Panc1 (cell line): ENCODE data around the gene PRB3.

Experiments used
- POLR2AphosphoS5 ChIP-seq: IDR thresholded peaks from 2 replicates; pipeline ENCODE4 v1.6.1; 2012; ENCODE audit warnings: mild to moderate bottlenecking, low read depth, low read length, moderate library complexity
- SIN3A ChIP-seq: IDR thresholded peaks from 2 replicates; pipeline ENCODE4 v1.6.1; 2012; ENCODE audit warnings: low read depth, mild to moderate bottlenecking, low read length, moderate library complexity, borderline replicate concordance; ENCODE audit not compliant: insufficient read depth
- TF ChIP-seq, protein P1 (sequence below): fragments of 450-650 bp; IDR thresholded peaks from 2 replicates; pipeline ENCODE4 v1.5.1; 2017; ENCODE audit warnings: mild to moderate bottlenecking
- TF ChIP-seq, protein P2 (sequence below), 2 experiments: IDR thresholded peaks; 2 replicates each; pipeline ENCODE4 v1.6.1; 2011 to 2012; ENCODE audit warnings: low read depth in 2 of 2, control low read depth in 1 of 2, low read length in 1 of 2, mild to moderate bottlenecking in 1 of 2, moderate library complexity in 1 of 2; ENCODE audit not compliant: insufficient read depth in 1 of 2

DNA sequence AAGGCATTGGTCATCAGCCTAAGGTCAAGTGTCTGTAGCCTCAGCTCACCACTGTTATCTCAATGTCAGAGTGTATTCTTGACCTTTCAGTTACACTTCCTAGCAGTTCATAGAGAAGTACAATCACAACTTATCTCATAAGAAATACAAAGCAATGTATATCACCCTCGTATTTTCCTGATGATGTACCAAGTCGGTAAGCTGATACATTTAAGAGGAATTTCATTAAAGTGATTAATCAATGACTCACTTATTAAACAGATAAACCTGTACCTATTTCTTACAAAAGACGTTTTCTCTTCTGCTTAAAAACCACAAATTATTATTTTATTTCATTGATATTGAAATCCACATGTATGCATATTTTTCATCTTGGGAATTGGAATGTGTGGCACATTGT is 3.9 kb upstream of the PRB3 start:
- TF ChIP-seq, protein P1, sequence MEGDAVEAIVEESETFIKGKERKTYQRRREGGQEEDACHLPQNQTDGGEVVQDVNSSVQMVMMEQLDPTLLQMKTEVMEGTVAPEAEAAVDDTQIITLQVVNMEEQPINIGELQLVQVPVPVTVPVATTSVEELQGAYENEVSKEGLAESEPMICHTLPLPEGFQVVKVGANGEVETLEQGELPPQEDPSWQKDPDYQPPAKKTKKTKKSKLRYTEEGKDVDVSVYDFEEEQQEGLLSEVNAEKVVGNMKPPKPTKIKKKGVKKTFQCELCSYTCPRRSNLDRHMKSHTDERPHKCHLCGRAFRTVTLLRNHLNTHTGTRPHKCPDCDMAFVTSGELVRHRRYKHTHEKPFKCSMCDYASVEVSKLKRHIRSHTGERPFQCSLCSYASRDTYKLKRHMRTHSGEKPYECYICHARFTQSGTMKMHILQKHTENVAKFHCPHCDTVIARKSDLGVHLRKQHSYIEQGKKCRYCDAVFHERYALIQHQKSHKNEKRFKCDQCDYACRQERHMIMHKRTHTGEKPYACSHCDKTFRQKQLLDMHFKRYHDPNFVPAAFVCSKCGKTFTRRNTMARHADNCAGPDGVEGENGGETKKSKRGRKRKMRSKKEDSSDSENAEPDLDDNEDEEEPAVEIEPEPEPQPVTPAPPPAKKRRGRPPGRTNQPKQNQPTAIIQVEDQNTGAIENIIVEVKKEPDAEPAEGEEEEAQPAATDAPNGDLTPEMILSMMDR = no peak
- TF ChIP-seq POLR2AphosphoS5 (no peak), SIN3A (no peak)
- TF ChIP-seq, protein P2, sequence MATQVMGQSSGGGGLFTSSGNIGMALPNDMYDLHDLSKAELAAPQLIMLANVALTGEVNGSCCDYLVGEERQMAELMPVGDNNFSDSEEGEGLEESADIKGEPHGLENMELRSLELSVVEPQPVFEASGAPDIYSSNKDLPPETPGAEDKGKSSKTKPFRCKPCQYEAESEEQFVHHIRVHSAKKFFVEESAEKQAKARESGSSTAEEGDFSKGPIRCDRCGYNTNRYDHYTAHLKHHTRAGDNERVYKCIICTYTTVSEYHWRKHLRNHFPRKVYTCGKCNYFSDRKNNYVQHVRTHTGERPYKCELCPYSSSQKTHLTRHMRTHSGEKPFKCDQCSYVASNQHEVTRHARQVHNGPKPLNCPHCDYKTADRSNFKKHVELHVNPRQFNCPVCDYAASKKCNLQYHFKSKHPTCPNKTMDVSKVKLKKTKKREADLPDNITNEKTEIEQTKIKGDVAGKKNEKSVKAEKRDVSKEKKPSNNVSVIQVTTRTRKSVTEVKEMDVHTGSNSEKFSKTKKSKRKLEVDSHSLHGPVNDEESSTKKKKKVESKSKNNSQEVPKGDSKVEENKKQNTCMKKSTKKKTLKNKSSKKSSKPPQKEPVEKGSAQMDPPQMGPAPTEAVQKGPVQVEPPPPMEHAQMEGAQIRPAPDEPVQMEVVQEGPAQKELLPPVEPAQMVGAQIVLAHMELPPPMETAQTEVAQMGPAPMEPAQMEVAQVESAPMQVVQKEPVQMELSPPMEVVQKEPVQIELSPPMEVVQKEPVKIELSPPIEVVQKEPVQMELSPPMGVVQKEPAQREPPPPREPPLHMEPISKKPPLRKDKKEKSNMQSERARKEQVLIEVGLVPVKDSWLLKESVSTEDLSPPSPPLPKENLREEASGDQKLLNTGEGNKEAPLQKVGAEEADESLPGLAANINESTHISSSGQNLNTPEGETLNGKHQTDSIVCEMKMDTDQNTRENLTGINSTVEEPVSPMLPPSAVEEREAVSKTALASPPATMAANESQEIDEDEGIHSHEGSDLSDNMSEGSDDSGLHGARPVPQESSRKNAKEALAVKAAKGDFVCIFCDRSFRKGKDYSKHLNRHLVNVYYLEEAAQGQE (IDR thresholded peaks at IDR 0.05; ENCODE audit: insufficient read depth in 1 of 2, low read depth in 2 of 2, low read length in 1 of 2) = no peak
